Measurements from ENCODE around the gene ZFP36L2. TPM values are rescaled to one million over a fixed set of nuclear protein-coding genes. Genes with fewer than 3 reads are reported as not detected.
A peak's percentile ranks its signal among the peaks of the same experiment; 100 is the strongest.

ZFP36L2 gene
- total and polyA plus RNA-seq, 12 donors = 26.8 to 69.6 (median 42.3) TPM

DNA sequence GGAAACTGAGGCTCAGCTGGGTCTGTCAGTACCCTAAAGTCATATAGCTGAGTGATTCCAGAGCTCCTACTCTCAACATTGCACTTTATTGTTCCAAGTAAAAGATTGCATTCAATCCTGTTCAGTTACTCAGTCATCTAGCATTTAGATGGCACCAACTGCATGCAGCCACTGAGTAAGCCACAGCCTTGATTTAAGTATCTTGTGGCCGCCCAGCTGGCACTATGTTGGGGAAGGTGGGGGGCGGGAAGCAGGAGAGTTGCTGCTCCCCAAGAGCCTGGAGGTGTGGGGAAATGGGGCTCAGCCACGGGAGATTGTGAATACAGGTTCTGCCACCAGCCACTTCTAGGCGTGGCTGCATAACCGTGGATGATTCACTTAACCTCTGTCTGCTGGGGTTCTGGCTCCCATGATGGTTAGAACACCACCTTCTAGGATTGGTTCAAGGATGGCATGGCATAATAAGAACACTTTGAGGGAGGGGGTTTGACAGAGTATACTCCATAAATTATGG lies 17.1 kb downstream of the ZFP36L2 start:
- no peak for TF ChIP-seq CTCF (IDR thresholded peaks at IDR 0.05)
- intact Hi-C loops (cut with DNase I) = no loop called here

GRCh38 chr2:43207553-43208300 lies 18.7 kb downstream of the ZFP36L2 start:
- H3K36me3 ChIP-seq = no peaks in the 10 kb centered on the region
- no peak for ATAC-seq
- H3K4me1 ChIP-seq = peaks cover 0 to 30% (median 5%) of the 10 kb centered on the region in 9 donors
- no peak for DNase-seq
- no peaks in the 10 kb centered on the region for H3K9me3 ChIP-seq
- no peak overlapping the region for H3K4me3 ChIP-seq
- 83 to 87% methylated on average over 9 of the region's 9 CpGs for WGBS, 2 donors
- no peak for TF ChIP-seq CTCF (IDR thresholded peaks at IDR 0.05)
- H3K27ac ChIP-seq = no peak overlapping the region
- intact Hi-C loops (cut with DNase I) = no loop called here
- no peaks in the 10 kb centered on the region for H3K27me3 ChIP-seq

More for the DNA sequence above, 17.1 kb downstream of the ZFP36L2 start:
- 90 to 94% methylated on average over 5 of the region's 5 CpGs for WGBS, 2 donors
- no peak for DNase-seq
- H3K4me3 ChIP-seq = no peak overlapping the region
- no peaks in the 10 kb centered on the region for H3K9me3 ChIP-seq
- H3K4me1 ChIP-seq = peaks cover 0 to 46% (median 5%) of the 10 kb centered on the region in 9 donors
- no peaks in the 10 kb centered on the region for H3K27me3 ChIP-seq
- peak overlapping the region in 1 of 10 donors; percentile 0 for H3K27ac ChIP-seq
- no peak for ATAC-seq
- no peaks in the 10 kb centered on the region for H3K36me3 ChIP-seq

DNA sequence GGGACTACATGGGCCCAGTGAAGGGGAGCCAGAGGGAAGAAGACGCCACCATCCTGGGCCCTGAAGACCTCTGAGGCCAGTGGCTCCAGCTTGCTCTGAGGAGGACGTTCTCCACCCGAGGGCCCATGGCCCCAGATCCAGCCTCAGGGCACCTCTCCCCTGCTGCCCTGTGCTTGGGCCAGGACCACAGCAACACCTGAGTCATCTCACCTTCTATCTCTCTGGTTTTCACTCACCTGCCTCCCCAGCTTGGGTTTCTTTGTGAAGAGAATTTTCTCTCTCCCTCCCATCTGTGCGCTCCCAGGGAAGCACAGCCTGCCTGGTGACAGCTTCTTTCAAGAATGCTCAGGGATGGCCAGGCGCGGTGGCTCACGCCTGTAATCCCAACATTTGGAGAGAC lies 19.8 kb downstream of the ZFP36L2 start:
- ATAC-seq (no peak), DNase-seq (no peak)
- intact Hi-C loops (cut with DNase I) = no loop called here
- Histone ChIP-seq H3K9me3 (no peaks in the 10 kb centered on the region), H3K27ac (no peak overlapping the region), H3K4me3 (no peak overlapping the region), H3K36me3 (no peaks in the 10 kb centered on the region), H3K4me1 (peaks cover 0 to 20% (median 5%) of the 10 kb centered on the region in 9 donors), H3K27me3 (no peaks in the 10 kb centered on the region)
- WGBS, 2 donors = 96 to 98% methylated on average over 7 of the region's 7 CpGs
- no peak for TF ChIP-seq CTCF (IDR thresholded peaks at IDR 0.05)

GRCh38 chr2:43203373-43203772 lies 23.0 kb downstream of the ZFP36L2 start:
- intact Hi-C loops (cut with DNase I) = no loop called here
- WGBS, 2 donors = 96 to 97% methylated on average over 11 of the region's 11 CpGs
- no peaks in the 10 kb centered on the region for H3K9me3 ChIP-seq
- H3K36me3 ChIP-seq = no peaks in the 10 kb centered on the region
- ATAC-seq (no peak), DNase-seq (no peak)
- no peak for TF ChIP-seq CTCF (IDR thresholded peaks at IDR 0.05)
- H3K4me1 ChIP-seq = peaks cover 0 to 6% (median 0%) of the 10 kb centered on the region in 9 donors
- H3K27ac ChIP-seq = no peak overlapping the region
- no peak overlapping the region for H3K4me3 ChIP-seq
- no peaks in the 10 kb centered on the region for H3K27me3 ChIP-seq

Measured in heart right ventricle (tissue), 16 donors.